SW 1271 (cell line): ENCODE data around the gene CTNNA1.

Experiments used
- DNase-seq, 2 experiments: peaks; one replicate each; lab custom pipeline; 2025; lab: John Stamatoyannopoulos, UW

CTNNA1 gene

DNA sequence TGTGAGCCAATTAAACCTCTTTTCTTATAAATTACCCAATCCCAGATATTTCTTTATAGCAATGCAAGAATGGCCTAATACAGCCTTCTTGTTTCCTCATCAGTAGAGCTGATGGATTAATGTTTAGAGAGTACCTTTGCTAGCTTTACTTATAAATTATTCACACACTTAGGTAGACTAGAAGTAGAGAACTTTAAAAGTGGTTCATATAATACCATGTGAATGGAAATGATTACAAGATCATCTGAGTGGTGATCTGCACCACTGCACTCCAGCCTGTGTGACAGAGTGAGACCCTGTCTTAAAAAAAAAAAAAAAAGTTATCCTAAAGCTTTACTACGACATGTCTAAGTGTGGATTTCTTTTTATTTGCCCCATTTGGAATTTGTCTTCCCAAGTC is 145.1 kb downstream of the CTNNA1 start:
- no peak for DNase-seq

DNA sequence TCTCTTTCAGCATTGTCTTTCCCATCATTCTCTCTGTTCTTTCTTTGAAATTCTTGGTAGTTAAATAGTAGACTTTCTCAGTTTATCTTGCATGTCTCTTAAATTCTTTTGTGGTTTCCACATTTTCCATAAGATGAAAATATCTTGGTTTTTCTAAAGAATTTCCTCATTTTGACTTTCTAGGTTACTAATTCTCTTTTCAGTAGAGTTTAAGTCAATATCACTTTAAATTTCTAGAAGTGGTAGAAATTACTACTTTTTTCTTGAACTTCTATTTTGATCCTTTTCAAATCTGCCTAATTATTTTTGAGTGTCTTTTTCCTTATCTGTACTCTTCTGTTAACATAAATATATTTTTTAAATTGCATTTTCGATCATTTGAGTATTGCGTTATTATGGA is 145.5 kb downstream of the CTNNA1 start:
- DNase-seq = no peak

DNA sequence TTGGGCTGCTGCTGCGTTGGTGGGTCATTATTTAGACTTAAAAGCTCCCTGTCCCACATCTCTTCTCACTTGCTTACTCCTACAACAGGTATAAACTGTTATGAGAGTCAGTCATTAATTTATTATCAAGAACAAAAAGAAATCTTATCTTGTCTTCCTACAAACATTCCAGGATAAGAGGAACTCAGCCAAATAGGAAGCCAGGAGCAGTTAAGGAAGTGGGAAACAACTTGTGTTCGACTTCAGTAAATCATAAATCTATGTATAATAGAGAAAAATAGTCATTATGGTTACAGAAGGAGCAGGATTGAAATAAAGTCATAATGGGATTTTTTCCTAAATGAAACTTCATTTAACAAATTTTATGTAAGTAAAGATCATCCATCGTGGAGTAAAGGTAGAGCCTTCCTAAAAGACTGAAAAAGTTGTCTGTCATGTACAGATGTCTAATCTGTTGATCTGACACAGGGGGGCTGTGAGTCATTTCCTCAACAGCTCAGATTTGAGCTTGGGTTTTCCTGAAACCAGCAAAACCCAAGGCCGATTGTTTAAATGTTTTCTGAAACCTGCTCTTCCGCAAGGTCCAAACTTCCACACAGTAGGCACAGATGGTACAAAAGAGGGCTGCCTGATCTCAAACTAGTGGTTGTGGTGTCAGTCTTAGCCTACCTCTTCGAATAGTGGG is 147.2 kb downstream of the CTNNA1 start:
- peak; percentile 75 to 79 for DNase-seq

DNA sequence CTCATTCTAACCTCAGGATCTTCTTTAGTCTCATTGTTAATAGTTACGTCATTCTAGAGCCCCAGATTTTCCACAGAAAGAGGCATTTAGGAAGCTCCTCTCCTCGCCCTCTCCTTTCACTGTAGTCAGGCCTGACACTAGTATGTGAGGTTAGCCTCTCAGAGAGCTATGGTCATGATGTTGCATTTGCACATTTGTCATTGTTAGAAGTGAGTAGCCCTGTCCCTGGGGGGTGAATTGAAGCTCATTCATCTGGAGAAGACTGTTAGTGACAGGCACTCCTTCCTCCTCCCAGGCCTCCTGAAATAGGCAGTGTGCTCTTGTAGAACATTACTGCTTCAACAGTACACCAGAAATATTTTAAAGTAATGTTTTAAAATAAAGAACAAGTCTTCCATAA is 148.5 kb downstream of the CTNNA1 start:
- DNase-seq = no peak

DNA sequence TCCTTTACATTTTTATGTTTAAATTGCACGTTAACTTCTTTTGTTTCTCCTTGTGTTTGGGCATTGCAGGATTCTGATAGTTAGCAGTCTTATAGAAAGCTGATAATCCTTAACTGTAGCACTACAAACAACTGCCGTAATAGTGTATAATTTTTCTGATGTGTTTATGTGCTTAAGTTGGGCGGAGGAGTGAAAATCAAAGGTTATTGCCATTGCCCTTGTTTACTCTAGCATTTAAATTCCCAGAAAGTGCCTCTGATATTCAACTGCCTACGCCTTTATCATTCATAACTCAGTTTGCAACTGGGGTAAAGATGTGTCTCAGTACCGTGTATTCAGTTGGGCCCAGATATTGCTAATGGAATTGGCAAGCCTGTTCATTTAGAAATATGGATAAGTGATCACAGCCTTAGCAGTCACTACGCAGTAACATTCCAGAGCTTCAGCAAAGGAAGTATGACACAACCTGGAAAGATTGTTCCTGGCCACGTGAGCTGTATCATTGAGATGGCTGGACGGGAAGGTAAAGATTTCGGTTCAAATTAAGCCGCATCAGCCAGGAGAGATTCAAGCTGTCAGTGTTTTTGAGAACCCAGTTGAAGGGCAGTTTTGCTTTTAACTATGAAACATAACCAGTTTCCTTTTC is 150.0 kb downstream of the CTNNA1 start:
- peak; percentile 59 to 85 for DNase-seq

DNA sequence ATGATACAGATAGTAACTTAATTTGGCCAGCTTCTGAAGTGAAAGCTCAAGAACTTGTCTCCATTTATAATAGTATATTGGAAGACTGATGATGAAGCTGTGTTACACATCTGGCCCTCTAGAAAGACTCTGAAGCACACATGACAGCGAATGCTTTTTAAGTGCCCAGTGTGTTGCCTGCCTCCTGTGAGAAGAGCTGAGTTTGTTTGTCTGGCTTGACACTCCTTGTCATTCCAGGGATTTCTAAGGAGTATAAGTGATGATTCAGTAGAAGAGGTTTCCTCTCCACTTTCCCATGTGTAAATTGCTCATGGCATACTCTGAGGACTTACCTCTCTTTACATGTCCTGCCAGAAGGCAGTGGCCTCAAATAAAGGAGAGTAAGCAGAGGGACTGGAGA is 152.3 kb downstream of the CTNNA1 start:
- peak; percentile 63 to 80 for DNase-seq

DNA sequence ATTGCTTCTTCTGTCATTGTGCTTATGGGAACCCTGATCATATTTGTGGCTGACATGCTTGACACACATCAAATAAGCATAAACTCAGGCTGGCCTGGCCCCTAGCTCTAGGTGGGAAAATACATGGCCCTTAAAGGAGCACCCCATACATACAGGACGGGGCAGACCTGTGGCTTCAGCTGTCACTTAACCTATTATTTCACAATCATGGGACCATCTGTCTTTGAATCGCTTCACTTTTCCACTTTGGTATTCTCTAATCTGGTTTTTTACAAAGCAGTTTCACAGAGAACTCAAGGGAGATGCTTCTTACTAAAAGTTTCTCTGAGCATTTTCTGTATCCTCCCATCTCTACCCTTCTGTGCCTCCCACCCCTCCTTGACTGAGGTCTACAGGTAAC is 156.5 kb downstream of the CTNNA1 start:
- no peak for DNase-seq

DNA sequence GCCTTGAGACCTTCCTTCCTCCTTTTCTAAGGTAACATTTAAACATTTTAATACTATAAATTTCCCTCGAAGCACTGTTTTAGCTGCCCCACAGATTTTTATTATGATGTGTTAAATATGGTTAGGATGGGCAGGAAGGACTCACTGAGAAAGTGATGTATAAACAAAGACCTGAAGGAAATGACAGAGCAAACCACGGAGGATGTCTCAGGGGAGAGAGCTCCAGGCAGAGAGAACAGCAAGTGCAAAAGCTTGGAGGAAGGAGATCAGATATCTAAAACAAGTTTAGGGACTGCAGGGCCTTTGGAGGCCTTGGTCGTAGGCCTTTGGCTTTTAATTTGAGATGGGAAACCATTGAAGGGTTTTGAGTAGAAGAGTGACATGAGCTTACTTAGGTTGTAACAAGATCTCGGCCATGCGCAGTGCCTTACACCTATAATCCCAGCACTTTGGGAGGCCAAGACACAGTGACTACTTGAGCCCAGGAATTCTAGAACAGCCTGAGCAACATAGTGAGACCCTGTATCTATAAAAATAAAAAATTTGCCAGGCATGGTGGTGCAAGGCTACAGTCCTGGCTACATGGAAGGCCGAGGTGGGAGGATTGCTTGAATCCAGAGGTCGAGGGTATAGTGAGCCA is 157.4 kb downstream of the CTNNA1 start:
- DNase-seq = no peak

DNA sequence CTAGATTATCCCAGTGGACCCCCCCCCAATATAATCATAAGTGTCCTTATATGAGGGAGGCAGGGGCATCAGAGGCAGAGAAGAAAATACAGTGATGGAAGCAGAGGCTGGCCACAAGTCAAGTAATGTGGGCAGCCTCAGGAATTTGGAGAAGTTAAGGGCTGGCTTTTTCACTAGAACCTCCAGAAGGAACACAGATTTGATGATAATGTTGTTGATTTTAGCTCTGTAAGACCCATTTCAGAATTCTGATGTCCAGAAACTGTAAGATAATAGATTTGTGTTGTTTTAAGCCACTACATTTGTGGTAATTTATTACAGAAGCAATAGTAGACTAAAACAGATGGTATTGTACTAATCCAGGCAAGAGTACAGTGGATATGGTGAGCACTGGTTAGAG is 158.2 kb downstream of the CTNNA1 start:
- no peak for DNase-seq

DNA sequence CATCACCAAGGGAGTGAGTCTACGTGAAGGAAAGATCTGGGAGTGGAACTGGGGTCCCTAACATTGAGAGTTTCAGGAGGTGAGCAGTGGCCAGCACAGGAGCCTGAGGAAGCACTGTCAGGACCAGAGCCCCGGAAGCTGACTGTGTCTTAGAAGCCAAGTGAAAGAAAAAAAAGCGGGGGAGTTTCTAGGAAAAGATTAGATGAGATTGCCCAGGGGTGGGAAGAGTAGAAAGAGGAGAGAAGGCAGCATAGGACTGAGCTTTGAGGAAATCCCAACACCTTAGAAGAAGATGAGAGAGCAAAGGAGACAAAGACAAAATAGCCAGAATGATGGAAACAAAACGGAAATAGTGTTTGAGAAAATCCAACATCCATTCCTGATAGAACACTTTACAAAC is 158.9 kb downstream of the CTNNA1 start:
- no peak for DNase-seq

DNA sequence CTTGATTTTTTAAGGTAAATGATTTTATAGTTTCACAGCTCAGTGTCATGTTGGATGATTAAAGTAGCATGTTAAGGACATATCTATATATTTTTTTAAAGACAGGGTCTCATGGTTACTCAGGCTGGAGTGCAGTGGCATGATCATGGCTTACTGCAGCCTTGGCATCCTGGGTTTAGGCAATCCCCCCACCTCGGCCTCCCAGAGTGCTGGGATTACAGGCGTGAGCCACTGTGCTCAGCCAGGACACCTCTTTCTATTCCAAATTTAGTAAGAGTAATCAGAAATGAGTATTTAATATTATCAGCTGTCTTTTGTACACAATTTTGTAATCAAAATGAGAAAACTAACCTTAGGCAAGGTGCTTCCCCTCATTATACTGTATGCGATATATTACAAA is 160.5 kb downstream of the CTNNA1 start:
- DNase-seq = no peak

DNA sequence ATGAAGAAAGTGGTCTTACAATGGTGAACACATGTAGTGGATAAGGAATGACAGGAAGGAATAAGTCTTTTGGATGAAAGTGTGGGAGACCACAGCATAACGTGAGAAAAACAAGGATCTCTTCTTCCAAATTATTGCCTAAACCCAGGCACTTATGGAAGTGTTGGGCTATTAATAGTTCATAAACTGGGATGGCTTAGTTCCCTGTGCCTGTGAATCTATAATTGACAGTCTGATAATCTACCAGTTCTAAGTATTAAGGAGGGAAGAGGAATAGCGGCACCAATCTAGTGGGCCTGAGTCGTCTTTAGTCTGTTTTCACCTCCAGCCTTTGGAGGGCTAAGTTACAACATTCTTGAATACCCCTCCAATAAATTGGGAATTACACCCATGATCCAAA is 161.1 kb downstream of the CTNNA1 start:
- no peak for DNase-seq

DNA sequence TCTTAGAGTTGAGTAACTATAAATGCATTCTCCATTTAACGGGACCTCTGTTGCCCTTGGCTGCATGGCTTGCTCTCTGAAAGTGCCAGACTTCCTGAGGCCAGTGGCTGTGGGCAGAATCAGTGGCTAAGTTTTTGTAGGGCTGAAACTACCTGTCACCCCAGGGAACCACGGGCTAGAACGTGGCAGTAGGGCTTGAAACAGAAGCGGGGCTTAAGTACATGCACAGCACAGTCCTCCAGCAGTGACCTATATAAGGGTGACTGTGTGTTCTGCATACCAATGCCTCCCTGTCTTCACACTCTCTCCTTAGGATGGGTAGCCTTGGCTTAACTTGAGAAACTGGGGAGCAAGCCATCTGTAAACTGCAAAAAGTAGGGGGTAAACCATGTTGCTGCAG is 165.5 kb downstream of the CTNNA1 start:
- DNase-seq = no peak

DNA sequence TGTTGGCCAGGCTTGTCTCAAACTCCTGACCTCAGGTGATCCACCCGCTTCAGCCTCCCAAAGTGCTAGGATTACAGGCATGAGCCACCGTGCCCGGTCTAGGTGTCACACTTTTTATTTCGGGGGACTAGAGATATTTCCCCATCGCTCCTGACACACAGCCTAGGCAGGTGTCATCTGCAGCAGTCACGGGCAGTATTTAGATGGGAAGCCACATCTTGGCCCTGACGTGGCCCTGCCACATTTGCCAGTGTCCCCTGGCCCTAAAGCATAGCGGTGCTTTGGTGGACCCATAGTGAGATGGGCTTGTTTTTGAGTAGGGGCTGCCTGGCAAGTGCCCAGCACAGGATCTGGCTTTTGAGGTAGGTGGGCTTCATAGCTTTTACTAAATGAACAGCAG is 167.0 kb downstream of the CTNNA1 start:
- no peak for DNase-seq

DNA sequence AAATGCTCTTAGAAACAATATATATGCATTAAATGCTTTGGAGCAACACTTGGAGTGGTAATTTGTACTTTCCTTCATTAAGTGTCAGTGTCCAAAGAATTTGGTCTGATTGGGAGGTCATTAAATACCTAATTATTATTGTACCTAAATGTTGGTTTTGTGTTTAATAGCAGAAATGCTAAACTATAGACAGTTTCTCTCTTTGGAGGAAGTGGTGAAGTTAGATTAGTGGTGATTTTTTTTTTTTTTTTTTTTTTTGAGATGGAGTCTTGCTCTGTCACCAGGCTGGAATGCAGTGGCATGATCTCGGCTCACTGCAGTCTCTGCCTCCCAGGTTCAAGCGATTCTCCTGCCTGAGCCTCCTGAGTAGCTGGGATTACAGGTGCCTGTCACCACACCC is 168.1 kb downstream of the CTNNA1 start:
- DNase-seq = peak in 1 of 2 experiments; percentile 15

DNA sequence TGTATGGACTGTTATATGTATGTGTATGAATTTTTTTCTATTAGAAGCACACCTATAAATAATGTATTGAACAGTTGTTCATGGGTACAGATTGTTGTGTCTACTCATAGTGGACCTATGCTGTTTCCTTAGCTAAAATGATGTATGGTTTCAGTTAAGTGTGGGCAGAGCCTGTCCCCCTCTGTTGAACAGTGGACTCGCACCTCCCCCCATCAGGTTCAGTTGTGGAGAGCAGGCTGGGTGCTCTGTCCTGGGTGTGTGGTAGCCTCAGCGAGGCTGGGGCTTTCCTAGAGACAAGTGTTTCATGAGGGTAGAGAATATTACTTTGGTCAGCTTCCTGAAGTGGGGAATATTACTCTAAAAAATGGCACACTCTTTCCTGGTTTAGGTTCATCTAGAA is 169.3 kb downstream of the CTNNA1 start:
- DNase-seq = no peak

DNA sequence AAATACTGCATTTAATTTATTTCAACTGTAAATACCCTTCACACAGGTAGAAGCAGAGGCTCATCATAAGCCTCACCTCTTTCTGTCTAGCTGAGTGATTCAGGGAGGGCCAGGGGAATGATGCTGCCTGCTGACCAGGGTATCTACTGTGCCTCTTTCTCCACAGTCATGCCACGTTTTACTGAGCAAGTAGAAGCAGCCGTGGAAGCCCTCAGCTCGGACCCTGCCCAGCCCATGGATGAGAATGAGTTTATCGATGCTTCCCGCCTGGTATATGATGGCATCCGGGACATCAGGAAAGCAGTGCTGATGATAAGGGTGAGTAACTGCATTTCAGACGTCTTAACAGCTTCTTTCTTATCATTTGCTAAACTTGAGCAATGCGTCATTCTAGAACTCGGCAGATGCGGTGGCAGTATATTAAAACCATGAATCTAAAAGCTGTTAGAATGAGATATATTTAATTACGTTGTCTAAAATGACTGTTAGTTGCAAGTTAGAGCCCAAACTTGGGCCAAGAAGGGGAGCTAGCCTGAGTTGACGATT is 171.9 kb downstream of the CTNNA1 start:
- no peak for DNase-seq

DNA sequence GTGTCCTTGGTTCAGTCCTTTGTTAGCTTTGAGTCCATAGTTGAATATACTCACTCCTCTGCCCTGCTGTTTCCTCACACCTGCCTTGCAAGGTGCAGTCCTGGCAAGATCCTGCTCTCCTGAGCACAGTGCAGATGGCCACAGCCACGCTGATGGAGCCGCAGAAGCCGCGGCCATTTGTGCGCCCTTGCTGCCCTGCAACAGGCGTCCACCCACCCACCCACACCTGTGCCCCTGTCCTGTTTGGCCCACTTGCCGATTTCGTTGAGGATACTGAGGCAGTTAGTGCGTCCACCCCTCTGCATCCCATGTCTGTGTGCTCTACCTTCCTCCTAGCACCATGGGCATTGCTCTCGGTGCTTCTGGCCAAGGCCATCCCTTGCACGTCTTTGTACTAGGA is 173.0 kb downstream of the CTNNA1 start:
- DNase-seq = no peak

DNA sequence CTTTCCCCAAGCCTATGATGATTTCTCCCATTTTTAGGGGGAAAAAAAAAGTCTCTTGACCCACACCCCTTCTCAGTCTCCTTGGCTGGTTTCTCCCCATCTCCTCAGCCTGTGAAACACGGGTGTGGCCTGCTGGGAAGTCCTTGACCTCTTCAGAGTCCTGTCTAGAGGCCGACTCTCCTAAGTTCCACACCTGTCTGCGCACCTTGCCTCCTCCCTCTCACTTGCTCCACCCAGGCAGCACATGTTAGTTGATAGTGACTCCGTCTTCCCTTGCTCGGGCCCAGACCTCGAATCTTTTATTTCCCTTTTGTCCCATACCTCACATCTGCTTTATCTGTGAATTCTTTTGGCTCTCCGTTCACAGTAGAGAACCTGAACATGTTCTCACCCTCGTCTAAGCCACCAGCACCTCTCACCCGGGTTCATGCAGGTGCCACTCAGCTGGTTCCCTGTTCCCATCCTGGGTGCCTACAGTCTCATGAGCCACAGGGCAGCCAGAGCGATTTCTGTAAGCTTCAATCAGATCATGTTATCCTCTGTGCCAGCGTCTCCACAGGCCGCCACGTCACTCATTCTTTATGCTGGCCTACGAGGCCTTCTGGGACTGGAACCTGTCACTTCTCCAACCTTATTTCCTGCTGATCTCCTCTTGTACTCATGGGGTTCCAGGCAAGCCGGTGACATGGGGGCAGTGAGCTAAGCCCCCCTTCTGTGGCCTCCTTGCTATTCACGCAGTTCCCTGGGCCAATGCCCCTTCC is 173.6 kb downstream of the CTNNA1 start:
- DNase-seq = no peak

DNA sequence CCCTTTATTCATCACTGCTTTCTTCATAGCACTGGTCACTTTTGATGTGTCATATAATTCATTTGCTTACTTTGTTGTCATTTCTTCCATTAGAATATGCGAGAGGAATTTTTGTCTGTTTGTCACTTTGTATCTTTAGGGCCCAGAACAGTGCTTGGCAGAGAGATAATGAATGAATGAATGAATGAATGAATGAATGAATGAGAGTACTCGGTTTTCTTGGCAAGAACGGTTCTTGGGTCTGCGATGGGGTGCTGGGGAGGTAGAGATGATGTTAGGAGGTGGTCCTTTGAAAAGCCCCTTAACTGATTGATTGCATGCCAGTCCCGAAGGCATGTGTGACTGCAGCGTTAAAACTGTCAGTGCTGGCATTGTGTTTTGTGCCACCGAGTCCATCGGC is 174.3 kb downstream of the CTNNA1 start:
- no peak for DNase-seq

DNA sequence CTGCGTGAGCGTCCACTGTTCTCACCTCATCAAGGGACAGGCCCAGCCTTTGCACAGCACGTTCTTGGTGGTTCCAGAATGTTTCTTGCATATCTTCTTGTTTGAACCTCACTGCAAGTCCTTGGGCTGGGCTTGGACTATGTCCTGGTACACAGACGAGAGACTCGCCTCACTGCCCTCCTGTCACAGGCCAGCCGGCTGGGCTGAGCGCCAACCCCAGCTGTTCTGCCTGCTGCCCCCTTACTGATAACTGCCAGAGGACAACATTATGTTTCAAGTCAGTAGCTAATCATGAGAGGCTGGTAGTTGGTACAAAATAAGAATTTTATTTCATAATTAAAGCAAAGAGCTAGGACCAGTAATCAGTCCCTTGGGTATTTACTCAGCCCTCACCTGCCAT is 174.8 kb downstream of the CTNNA1 start:
- DNase-seq = no peak

DNA sequence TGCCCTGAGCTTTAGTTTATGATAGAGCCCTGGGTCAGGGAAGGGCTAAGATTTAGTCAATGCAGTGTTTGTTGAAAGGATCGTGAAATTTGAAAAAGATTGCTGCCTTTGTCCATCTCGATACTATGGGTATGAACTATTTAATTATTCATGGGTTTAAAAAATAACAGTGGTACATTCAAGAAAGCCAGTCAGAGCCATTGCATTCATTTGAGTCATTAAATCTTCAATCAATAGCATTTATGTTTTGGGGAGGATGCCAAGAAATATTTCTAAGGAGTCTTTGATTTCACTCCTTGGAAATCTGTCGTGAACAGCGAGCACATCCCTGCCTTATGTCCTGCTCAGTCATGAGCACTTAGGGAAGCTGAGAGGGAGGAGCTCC is 176.3 kb downstream of the CTNNA1 start:
- DNase-seq = no peak
